GM21737 (cell line): ENCODE data around the gene CDCP2.
A peak's percentile ranks its signal among the peaks of the same experiment; 100 is the strongest.

Experiments
- ATAC-seq: cut with Tn5 transposase; IDR thresholded peaks from one replicate; pipeline ENCODE4 v1.9.1; 2021; ENCODE audit warnings: mild to moderate bottlenecking, moderate library complexity; ENCODE audit not compliant: unreplicated experiment

CDCP2 gene

GRCh38 chr1:54152696-54153095 is at the start of gene CDCP2:
Gene CDCP2, minus strand, starts transcription at chr1:54153000. Its CDS starts 78 bp downstream, at chr1:54152922.
- no peak for ATAC-seq

GRCh38 chr1:54200519-54200997 is 47.8 kb upstream of the CDCP2 start:
- peak; percentile 4 for ATAC-seq

- peak; percentile 91 for ATAC-seq
Measured at GRCh38 chr1:54199765-54200518, 47.1 kb upstream of the CDCP2 start, which contains the start of the genes CYB5RL and MRPL37. Gene CYB5RL, minus strand, starts transcription at chr1:54200030. Its CDS starts 4,414 bp downstream, at chr1:54195616. Gene MRPL37, plus strand, starts transcription at chr1:54200167. Its CDS starts 77 bp downstream, at chr1:54200244.

GRCh38 chr1:54199151-54199764 is 46.5 kb upstream of the CDCP2 start:
- ATAC-seq, result no peak

GRCh38 chr1:54193453-54193852 is 40.7 kb upstream of the CDCP2 start:
- ATAC-seq, result no peak

- ATAC-seq, result no peak
Measured at GRCh38 chr1:54191525-54191924, 38.7 kb upstream of the CDCP2 start.

GRCh38 chr1:54190526-54190925 is 37.7 kb upstream of the CDCP2 start:
- ATAC-seq, result no peak

GRCh38 chr1:54188291-54188690 is 35.5 kb upstream of the CDCP2 start:
- no peak for ATAC-seq

- ATAC-seq, result no peak
Measured at GRCh38 chr1:54186056-54186455, 33.3 kb upstream of the CDCP2 start.

GRCh38 chr1:54180701-54181360 is 28.0 kb upstream of the CDCP2 start:
- ATAC-seq, result no peak

GRCh38 chr1:54178296-54179070 is 25.7 kb upstream of the CDCP2 start:
- no peak for ATAC-seq

GRCh38 chr1:54177726-54178125 is 24.9 kb upstream of the CDCP2 start:
- ATAC-seq, result no peak

GRCh38 chr1:54176621-54177327 is 24.0 kb upstream of the CDCP2 start:
- ATAC-seq, result no peak

GRCh38 chr1:54174106-54174505 is 21.3 kb upstream of the CDCP2 start:
- no peak for ATAC-seq

- ATAC-seq, result no peak
Measured at GRCh38 chr1:54173681-54174080, 20.9 kb upstream of the CDCP2 start.

GRCh38 chr1:54172614-54173599 is 20.1 kb upstream of the CDCP2 start:
- ATAC-seq, result no peak

- ATAC-seq, result no peak
Measured at GRCh38 chr1:54171606-54172005, 18.8 kb upstream of the CDCP2 start.

GRCh38 chr1:54171016-54171415 is 18.2 kb upstream of the CDCP2 start:
- ATAC-seq, result no peak

- no peak for ATAC-seq
Measured at GRCh38 chr1:54169068-54169467, 16.3 kb upstream of the CDCP2 start.
